T-helper 22 cell (primary cell): Measurements from ENCODE around the gene SH3GL2.

Source experiments
- DNase-seq: peaks from one replicate; pipeline ENCODE4 v3.0.0-alpha.2; 2020; ENCODE audit warnings: low read depth

The SH3GL2 gene

DNA sequence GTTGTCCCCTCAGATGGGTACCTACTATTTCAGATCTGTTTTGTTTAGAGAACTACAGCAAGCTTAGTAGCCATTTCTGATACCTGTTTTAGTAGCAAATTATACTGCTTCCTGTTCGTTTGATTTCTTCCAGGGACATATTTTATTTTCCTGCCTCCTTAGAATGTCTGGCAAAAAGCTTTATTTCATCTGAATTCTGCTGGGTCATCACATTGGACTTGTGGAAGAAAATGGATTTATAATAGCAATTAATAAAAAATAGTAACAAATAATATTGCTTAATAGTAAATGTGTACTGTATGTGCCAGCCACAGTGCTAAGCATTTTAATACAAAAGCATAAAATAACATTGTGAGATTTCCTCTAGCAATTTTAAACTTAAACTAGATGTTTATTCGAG lies 79.4 kb downstream of the SH3GL2 start:
- DNase-seq: no peak

DNA sequence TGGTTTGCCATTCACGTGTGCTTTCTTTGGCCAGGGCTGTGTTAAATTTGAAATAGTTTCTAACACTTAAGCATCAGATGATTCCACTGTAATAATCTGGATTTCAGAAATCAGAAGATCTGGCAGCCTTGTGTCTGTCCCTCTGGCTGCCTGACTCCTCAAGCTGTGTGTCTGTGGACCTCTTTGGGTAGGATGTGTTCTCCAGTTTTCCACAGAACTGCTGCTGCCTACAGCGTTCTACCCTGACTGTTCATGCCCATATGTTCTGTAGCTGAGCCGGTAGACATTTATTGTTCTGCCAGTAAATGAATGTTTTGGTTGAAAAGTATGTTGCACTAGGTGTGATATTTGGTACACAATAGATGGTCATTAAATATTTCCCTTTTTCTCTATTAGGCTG lies 81.3 kb downstream of the SH3GL2 start:
- DNase-seq: no peak

DNA sequence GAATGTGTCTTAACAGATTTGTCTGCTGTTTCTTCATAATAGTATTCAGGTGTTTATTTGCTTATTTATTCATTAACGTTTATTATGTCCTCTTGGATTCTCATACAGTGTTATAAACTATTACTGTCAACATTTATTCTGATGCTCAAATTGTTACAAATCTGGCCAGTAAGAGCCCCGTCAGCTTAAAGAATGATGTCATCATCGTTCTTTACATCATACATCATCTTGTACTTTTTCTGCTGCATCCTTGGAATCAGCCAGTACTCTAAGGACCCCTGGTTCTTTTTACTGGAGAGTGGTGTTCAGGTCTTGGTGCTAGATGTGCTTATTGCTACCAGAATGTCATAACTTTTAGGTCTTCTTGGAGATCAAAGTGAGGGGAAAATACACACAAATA lies 86.6 kb downstream of the SH3GL2 start:
- DNase-seq: no peak

DNA sequence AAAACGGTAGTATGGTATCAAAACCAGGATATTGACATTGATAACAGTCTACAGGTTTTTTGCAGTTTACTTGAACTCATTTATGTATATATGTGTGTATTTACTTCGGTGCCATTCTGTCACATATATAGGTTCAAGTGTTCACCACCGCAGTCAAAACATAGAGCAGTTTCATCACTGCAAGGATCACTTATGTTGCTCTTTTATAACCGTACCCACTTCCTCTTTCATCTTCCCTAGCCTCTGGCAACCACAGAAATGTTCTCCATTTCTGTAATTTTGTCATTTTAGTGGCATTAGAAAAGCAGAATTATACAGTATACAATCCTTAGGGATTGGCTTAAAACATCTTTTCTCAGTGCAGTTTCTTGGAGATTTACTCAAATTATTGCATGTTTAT lies 90.3 kb downstream of the SH3GL2 start:
- no peak for DNase-seq

DNA sequence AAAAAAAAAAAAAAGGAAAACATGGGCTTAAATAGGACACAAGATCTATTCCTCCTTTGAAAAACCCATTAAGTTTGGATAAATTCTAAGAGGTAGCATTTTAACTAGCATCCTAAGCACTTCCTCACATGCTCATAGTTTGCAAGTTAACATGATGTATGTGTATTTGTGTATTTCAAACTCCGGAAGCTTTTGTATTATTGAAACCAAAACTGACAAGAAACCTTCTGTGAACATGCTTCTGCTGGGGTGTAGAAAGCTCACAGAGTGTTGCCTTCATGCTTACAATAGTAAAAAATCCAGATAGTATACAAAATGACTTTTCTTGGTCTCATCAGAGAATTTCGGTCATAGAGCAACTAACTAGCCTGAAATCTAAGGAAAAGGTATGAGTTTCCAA lies 103.8 kb downstream of the SH3GL2 start:
- no peak for DNase-seq

DNA sequence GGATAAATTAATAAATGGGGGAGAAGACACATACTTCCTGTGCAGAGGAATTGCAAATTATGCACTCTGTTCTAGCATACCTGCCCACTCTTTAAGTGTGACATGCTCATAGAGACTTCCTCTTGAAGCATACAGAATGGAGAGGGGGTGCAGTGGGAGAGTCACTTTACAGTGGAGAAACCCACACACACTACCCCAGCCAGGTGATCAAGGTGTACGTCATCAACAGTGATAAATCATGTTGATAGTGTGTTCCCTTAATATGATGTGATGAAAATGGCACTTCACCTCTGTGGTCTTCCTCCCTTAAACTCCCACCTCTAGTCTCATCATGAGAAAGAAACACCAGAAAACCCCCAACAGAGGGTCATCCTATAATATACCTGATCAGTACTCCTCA lies 110.0 kb downstream of the SH3GL2 start:
- no peak for DNase-seq

DNA sequence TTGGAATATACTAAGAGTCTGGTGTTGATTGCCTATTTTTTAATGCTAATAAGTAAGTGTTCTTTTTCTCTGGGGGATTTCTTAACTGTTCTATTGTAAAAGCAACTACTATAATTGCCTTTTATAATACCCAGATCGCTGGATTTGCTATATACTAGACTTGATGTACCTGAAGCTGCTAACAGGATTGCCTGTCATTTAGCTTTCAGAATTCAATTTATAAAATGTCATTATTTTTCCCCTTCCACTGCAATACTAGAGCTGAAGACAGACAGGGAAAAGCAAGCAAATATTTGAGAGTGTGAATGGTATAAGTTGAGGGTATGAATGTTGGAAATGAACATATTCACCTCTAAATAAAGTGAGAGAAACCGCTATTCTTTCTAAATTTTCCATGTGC lies 115.5 kb downstream of the SH3GL2 start:
- DNase-seq: no peak

DNA sequence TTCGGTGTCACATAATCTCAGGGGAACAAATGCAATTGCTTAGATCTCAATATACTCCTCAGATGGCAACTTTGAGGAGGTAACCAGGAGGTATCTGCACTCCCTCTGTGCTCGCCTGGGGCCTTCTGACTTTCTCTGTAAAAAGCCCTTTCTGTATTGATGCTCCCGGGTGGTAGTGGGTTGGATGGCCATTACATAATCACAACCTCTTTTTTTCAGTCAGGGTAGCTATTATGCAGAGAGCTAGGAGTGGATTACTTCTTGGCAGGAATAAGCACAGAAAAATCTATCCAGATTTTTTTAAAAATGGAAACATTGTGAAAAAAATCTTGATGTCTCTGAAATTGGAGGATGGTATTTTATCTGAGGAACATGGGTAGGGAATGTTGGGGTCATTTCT lies 116.6 kb downstream of the SH3GL2 start:
- no peak for DNase-seq

DNA sequence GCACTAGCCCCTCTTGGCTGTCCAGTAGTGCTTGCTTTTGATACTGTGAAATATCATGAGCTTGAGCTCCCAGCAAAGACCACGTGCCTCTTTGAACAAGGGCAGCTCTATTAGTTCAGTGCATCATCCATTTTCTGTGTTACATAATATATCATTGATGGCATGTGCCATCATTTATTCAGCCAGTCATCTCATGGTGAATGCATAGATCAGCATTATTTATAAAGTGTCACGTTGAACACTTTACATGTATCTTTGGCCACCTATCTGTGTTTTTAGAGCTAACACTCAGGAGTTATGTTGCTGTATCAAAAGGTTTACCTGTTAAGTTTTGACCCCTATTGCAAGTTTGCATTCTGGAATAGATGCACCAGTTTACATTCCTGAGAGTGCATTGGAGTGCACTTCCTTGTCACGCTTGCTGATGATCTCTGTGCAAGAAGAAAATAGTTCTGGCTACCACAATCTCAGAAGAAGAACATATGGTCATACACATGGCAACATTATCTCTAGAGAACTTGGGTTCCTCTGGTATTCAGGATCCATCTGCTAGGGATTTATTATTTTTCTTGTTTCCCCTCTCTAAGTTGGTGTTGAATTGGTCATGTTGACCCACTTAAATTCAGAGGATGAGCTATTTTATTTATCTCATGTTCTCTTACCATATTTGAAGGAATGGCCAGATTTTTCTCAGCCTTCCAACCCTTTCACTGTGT lies 120.9 kb downstream of the SH3GL2 start:
- DNase-seq: no peak

DNA sequence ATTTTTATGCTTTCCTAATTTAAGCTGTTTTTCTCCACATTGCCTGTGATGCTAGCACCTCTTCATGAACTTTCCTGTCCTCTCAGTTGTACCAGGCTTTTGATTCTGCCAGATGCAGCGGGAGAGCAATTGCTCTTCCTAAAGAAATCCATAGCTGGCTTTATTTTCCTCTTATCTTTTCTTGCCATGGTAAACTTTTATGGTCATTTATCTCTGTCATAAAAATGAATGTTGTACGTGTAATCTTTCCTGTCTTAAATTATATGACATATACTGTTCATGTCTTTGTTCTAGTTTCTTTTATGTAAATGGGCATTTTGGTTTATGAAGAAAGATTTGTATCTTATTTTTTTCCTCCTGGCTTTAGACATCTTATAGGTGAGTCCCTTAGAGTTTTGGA lies 127.5 kb downstream of the SH3GL2 start:
- DNase-seq: no peak

DNA sequence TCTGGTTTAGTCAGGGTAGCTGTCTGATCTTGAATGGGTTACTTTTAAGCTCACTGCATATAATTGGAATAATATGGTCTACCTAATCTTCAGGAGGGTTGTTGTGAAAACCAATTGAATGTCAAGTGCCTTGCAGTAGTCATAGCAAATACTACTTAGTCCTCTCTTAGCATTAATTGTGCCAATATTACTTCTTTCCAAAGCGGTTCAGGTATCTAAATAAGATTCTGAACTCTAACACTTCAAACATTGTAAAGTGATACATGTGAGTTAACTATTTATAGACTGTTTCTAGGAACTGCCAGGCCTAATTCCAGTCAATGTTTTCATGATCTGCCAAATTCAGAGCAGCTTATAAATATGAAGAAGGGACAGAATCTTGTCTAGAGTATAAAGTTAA lies 140.2 kb downstream of the SH3GL2 start:
- DNase-seq: no peak

DNA sequence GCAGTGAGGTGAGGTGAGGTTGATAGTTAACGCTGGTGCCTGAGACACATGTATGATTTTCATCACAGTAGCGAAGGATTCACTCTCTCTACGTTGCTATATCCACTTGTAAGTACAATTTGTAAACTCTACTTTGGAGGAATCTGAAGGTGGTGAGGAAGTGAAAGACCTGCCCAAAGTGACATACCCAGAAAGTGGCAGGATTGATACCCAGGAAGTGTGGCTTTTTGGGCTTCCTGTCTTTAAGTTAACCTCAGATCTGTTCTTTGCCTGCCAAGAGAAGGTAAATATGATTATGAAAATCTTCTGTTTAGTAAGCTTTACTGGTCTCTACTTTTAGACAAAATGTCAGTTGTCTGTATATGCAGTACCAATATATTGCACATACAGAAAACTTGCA lies 143.1 kb downstream of the SH3GL2 start:
- DNase-seq: no peak

DNA sequence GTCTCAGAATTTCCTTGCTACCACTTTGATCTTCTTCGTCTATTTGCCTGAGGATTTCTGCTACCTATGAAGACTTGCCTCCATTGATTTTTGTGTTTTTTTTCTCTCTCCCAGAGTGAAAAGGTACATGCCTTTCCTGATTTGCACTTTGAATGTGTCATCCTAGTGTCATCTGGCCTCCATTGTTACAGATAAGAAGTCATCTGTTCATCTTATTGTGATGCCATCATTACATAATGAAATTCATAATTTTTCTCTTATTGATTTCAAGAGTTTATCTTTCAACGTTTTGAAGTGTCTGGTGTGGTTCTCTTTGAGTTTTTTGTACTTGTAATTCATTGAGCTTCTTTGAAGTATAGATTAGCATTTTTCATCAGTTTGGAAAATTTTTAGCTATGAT lies 144.8 kb downstream of the SH3GL2 start:
- no peak for DNase-seq

DNA sequence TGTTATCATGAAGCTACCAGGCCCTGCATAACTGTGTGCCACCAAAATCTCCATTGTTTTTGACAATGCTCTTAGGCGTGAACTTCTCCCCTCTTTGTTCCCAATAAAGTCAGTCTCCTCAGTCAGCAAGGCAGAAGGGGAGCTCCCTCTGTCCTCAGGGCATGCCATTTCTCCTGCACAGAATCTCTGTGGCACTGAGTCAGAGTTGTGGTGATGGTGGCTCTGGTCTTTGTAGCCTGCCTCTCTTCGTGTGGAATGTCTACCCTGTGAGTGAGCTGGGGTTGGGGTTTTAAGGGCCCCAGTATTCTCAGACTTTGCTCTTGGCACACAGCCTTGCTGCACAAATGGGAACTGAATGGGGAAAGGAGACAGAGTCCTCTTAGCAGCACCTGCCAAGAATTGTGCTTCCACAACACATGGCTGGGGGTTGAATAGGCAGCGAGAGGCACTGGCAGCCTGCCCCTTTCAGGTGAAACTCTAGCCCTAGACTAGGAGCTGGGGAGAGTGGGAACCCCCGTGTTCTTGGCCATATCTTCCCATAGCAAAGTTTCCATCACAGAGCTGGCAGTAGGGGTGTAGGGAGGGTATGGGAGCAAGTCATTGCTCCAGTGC lies 146.6 kb downstream of the SH3GL2 start:
- no peak for DNase-seq

DNA sequence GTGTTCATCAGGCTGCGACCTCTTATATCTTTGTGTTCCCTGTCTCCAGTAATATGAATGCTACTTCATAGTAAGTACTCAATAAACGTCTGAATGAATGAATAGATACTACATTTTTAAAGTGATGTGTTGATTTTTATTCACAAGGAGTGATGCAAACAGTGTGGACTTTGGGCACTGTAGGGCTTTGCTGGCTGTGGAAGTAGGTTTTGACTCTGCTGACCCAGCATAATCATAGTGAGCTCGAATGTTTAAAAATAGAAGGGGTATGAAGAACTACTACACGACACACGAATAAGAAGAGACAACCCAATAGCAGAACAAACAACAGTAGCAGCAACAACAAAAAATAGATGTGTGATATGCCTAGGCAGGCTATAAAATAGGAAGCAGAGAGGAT lies 147.4 kb downstream of the SH3GL2 start:
- no peak for DNase-seq

DNA sequence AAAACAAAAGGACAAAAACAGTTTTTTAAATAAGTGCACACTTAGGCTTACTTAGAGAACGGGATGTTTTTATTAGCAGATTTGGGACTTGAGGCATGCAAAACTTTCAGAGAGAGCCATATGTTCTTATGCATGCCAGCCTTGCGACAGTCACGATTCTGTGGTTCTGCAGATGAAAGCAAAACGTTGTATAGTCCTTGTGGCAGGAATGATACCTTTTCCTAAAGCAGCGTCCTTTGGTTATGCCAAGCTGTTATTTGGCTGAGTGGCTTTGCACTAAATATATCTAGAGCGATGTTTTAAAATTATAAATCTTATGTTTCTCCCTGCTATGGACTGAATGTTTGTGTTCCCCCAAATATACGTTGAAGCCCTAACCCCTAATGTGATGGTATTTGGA lies 152.0 kb downstream of the SH3GL2 start:
- no peak for DNase-seq

DNA sequence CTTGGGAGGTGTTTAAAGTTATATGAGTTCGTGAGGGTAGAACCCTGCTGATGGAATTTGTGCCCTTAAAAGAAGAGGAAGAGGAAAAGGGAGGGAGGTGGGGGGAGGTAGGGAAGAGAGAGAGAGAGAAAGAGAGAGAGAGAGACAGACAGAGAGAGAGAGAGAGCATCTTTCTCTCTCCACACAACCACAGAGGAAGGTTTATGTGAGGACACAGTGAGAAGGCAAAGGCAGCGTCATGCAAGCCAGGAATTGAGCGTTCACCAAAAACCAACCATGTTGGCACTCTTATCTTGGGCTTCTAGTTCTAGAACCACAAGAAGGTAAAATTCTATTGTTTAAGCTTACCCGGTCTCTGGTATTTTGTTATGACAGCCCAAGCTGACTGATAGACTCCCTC lies 152.4 kb downstream of the SH3GL2 start:
- DNase-seq: no peak

DNA sequence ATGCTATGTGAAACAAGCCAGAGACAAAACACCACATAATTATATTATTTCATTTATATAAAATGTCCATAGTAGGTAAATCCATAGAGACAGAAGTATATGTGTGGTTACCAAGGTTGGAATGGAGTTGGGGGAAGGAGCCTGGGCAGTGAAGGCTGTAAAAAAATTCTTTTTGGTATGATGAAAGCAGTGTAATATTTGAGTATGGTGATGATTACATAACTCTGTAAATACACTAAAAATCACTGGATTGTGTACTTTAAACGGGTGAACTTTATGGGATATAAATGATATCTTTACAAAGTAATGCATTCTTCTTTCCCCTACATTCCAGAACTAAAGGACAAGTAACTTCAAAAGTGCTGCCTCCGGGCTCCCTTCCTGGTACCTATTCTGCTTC lies 155.8 kb downstream of the SH3GL2 start:
- no peak for DNase-seq

DNA sequence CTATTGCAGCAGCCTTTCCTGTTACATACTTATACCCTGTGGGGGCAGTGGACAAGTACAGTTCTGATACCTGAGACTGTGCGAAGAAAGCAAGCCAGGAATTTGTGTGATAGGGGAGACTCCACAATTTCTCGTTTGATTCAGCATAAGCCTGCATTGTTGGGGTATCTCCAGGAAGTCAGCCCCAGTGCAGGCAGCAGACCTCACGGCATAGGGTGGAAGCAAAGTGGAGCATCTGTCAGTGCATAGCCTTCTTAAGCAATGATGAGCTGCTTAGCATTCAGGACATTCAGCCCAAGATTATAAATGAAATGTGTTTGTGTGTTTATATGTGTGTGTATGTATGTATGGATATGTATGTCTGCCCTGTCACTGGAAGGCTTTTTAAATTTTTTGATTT lies 157.0 kb downstream of the SH3GL2 start:
- no peak for DNase-seq

DNA sequence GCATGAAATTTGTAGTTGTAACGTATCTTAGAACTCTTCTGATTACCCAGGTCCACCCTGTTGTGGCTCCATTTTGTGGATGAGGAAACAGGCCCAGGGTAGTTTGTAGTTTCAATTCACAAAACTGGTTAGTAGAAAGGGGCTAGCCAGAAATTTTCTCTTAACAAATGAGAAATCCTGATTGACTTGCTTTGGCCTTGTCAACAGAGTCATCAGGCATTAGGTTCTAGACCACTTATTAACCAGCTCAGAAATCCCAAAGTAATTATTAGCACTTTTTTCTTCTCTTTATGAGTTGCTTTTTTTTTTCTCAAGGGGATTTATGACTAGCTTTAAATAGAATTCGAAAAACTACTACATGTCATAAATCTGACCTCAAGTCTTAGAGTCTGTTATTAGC lies 160.2 kb downstream of the SH3GL2 start:
- DNase-seq: no peak

DNA sequence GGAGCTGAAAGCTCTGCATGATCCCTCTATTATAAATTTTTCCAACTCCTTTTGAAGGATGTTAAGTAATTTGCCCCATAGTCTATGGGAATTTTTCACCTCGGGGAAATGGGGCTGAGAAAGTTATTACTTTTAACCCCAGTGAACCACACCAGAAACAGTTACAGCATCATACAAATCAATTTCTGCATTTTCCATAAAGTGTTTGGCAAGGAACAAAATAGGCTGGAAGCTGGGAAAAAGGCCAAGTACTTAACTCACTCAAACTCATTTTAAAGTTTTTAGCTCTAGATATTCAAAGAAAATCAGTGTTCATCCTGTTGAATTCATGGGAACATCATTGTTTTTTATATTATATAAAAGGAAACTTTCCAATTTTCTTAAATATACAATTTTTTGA lies 160.9 kb downstream of the SH3GL2 start:
- no peak for DNase-seq

DNA sequence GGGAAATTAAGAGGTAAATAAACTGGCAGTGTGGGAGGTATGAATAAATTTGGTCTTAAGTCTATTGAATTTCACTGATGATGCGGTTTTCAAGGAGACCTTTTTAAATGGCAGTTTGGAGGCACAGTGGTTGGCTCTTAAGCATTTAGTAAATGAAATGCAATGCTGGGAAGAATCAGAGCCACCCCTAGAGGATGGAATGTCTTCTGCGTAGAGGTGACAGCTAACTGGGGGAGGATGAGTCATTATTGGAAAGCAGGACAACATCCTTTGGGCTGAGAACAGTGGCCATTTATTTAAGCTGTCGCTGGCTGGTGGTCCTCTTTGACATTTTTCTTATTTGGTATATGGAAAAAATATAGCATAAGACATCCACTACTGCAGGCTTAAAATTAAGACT lies 163.2 kb downstream of the SH3GL2 start:
- DNase-seq: no peak

DNA sequence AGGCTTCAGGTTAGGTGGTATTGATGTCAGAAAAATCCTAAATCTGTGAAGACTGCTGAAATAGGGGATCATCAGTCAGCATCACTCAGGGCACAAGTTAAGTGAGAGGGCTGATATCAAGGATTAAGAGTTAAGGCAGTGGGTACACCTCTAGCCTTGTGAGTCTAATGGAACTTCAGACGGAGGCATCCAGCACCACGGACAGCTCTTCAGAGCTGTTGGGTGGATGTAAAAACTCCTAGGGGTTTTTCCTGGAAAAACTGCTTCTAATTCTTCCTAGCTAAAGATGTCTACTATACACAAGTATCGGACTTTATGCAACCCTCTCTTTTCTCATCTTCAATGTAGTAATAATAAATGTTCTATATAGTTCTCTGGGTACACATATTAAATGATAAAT lies 165.9 kb downstream of the SH3GL2 start:
- DNase-seq: no peak

DNA sequence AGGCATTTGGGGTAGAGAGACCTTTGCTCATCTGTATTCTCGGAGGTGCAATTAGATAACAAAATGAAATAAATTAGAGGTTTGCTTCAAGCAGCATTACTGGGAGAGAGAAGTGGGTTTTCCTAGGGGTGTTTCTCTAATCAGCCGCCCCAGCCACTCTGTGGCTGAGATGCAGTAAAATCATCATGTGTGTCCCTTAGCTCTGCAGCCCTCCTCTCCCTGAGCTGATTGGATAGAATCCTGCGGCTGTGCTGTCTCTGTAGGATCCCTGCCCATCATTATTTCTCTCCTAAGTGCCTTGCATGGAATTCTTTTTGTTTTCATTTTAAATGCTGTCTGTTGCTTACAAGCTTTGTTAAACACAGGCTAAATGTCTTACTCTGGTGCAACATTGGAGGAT lies 171.4 kb downstream of the SH3GL2 start:
- no peak for DNase-seq
